Measurements from ENCODE around the gene ZBTB5. TPM values are rescaled to one million over a fixed set of nuclear protein-coding genes. Genes with fewer than 3 reads are reported as not detected.

Gene ZBTB5
- total and polyA plus RNA-seq, 2 donors (not counting 3 experiments of a cell fraction or from before 2014, with no cell fraction given), result 10.0 to 13.7 TPM

- no peak overlapping the region for H2AFZ ChIP-seq (ENCODE audit: low read depth, low read length)
- FAIRE-seq (no peak), DNase-seq (ENCODE audit: low read depth, low spot score) (no peak)
- no peak overlapping the region for H3K9ac ChIP-seq (replicated peaks; ENCODE audit: extremely low read depth, insufficient read depth, low read length)
- BruUV-seq (replicated peaks), result no TSS peak
- H3K27ac ChIP-seq (ENCODE audit: insufficient read depth, low read depth, low read length), result no peak overlapping the region
- dilution Hi-C loops (cut with MboI; ENCODE audit: extremely low pct_ligation_motif_present, low sequenced_read_pairs) (no loop called here), intact Hi-C loops (cut with micrococcal nuclease) (no loop called here)
- H3K79me2 ChIP-seq (ENCODE audit: control insufficient read depth, insufficient read depth, low read length), result peaks cover 32% of the 10 kb centered on the region
- peaks cover under 1 to 12% of the 10 kb centered on the region in 2 experiments for H3K36me3 ChIP-seq (ENCODE audit: control insufficient read depth in 2 of 2, extremely low read depth in 1 of 2, insufficient read depth in 2 of 2, low read length in 2 of 2)
- no peak overlapping the region for H3K4me3 ChIP-seq (replicated peaks in 1 of 3; ENCODE audit: insufficient read depth in 1 of 3, low read depth in 1 of 3, low read length in 3 of 3)
- H4K20me1 ChIP-seq (replicated peaks; ENCODE audit: control insufficient read depth, extremely low read depth, insufficient read depth, low read length), result peaks cover 4% of the 10 kb centered on the region
- no peak for TF ChIP-seq CTCF (IDR thresholded peaks at IDR 0.05; ENCODE audit: extremely low read depth in 1 of 2, insufficient read depth in 1 of 2, low read depth in 1 of 2, low read length in 2 of 2)
- TF ChIP-seq FOS (IDR thresholded peaks at IDR 0.05; ENCODE audit: borderline replicate concordance, insufficient read depth, low read length), result no peak
- TF ChIP-seq EZH2 (IDR thresholded peaks at IDR 0.05; ENCODE audit: borderline replicate concordance, low read depth, low read length, severe bottlenecking), result no peak
- TF ChIP-seq POLR2A (IDR thresholded peaks at IDR 0.05; ENCODE audit: low read depth, low read length), result no peak
- TF ChIP-seq MYC (IDR thresholded peaks at IDR 0.05; ENCODE audit: low read depth, low read length), result no peak
- TF ChIP-seq GATA2 (IDR thresholded peaks at IDR 0.05; ENCODE audit: insufficient read depth, insufficient read length, low read depth, low read length), result no peak
- no peak for TF ChIP-seq POLR2AphosphoS5 (IDR thresholded peaks at IDR 0.05; ENCODE audit: insufficient read depth, low read depth, low read length)
- TF ChIP-seq JUN (IDR thresholded peaks at IDR 0.05; ENCODE audit: borderline replicate concordance, insufficient read depth, insufficient read length, low read depth), result no peak
- TF ChIP-seq, protein P1, sequence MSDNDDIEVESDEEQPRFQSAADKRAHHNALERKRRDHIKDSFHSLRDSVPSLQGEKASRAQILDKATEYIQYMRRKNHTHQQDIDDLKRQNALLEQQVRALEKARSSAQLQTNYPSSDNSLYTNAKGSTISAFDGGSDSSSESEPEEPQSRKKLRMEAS (IDR thresholded peaks at IDR 0.05; ENCODE audit: insufficient read depth, insufficient read length), result no peak
- H3K9me1 ChIP-seq (replicated peaks; ENCODE audit: control insufficient read depth, extremely low read depth, insufficient read depth, low read length), result no peaks in the 10 kb centered on the region
- no peak overlapping the region for H3K4me2 ChIP-seq (ENCODE audit: insufficient read depth, low read length)
- no peaks in the 10 kb centered on the region for H3K4me1 ChIP-seq (ENCODE audit: control insufficient read depth, extremely low read depth, insufficient read depth, low read length)
- ChIA-PET CTCF (no interaction called here), POLR2A (no interaction called here)
- no peaks in the 10 kb centered on the region for H3K9me3 ChIP-seq (replicated peaks; ENCODE audit: control insufficient read depth, insufficient read depth, low read length)
- H3K27me3 ChIP-seq (ENCODE audit: control insufficient read depth in 2 of 2, insufficient read depth in 2 of 2, low read length in 2 of 2), result no peaks in the 10 kb centered on the region
These were observed 18.8 kb downstream of the ZBTB5 start for GRCh38 chr9:37446401-37446800.

All from endothelial cell of umbilical vein (primary cell).